Thyroid gland (tissue), 4 donors: ENCODE data around the gene PTPRG. TPM values are rescaled to one million over a fixed set of nuclear protein-coding genes. Genes with fewer than 3 reads are reported as not detected.

Experiments
- DNase-seq, 2 donors: peaks; one replicate each; pipeline ENCODE4 v3.0.0-alpha.2; 2019
- H3K27ac ChIP-seq, 3 donors: fragments of 200-600 bp; sonication (generic); 1 replicate in 2 of 3; 2 replicates in 1 of 3; pipeline ENCODE4 v1.5.1; 2016 to 2019; ENCODE audit warnings: mild to moderate bottlenecking in 1 of 3, moderate library complexity in 1 of 3
- H3K27me3 ChIP-seq: fragments of 200-600 bp; sonication (generic); one replicate; pipeline ENCODE4 v1.5.1; 2019
- H3K36me3 ChIP-seq, 2 donors: fragments of 200-600 bp; sonication (generic); one replicate each; pipeline ENCODE4 v1.5.1; 2016 to 2019
- H3K4me1 ChIP-seq, 2 donors: fragments of 200-600 bp; sonication (generic); one replicate each; pipeline ENCODE4 v1.5.1; 2017 to 2019
- H3K4me3 ChIP-seq, 3 donors: fragments of 200-600 bp; sonication (generic); replicated peaks in 1 of 3; 1 replicate in 2 of 3; 2 replicates in 1 of 3; pipeline ENCODE4 v1.5.1; 2016; ENCODE audit warnings: mild to moderate bottlenecking in 1 of 3
- H3K9me3 ChIP-seq: fragments of 200-600 bp; sonication (generic); one replicate; pipeline ENCODE4 v1.5.1; 2017
- CTCF ChIP-seq, 6 experiments: fragments of 200-600 bp in 3 of 6; fragments of 450-650 bp in 3 of 6; sonication (generic) in 3 of 6; IDR thresholded peaks; one replicate each; pipeline ENCODE4 v1.5.1; 2016 to 2019; ENCODE audit warnings: antibody characterized with exemption in 6 of 6, mild to moderate bottlenecking in 2 of 6, inconsistent platforms in 1 of 6, moderate library complexity in 1 of 6
- POLR2A ChIP-seq, 2 donors: fragments of 450-650 bp; IDR thresholded peaks; one replicate each; pipeline ENCODE4 v1.6.1; 2017; ENCODE audit warnings: antibody characterized with exemption in 2 of 2, mild to moderate bottlenecking in 2 of 2, moderate library complexity in 1 of 2
- WGBS, 2 donors: methylation state at CpG; one replicate each; pipeline ENCODE4 v1.1.5; 2017; 5-methylcytosine and 5-hydroxymethylcytosine counted together
- intact Hi-C: fragments of 100-400 bp; cut with DNase I; formaldehyde crosslinking; loops from one replicate; pipeline ENCODE4 v1.15.1; 2023
- total RNA-seq, 4 donors: library from RNA; depleted of rRNA; stranded (reverse); fragments of >200 nt; gene quantifications; one replicate each; pipeline ENCODE4 v1.2.3, GENCODE V29; 2016

PTPRG gene
- total RNA-seq, 4 donors from 2014 or later = 81.6 to 207 (median 132) TPM

GRCh38 chr3:62277450-62277849, 716.1 kb downstream of the PTPRG start:
- no peaks in the 10 kb centered on the region for H3K9me3 ChIP-seq
- no peaks in the 10 kb centered on the region for H3K4me1 ChIP-seq
- intact Hi-C loops = no loop called here
- no peak overlapping the region for H3K27ac ChIP-seq
- no peaks in the 10 kb centered on the region for H3K27me3 ChIP-seq
- TF ChIP-seq POLR2A (IDR thresholded peaks at IDR 0.05) (no peak), CTCF (IDR thresholded peaks at IDR 0.05) (no peak)
- no peak overlapping the region for H3K4me3 ChIP-seq
- H3K36me3 ChIP-seq = peaks cover 6 to 12% of the 10 kb centered on the region in 2 donors
- 89% methylated on average over 3 of the region's 3 CpGs for WGBS, 2 donors
- DNase-seq = no peak

- TF ChIP-seq CTCF (IDR thresholded peaks at IDR 0.05) (no peak), POLR2A (IDR thresholded peaks at IDR 0.05) (no peak)
- Histone ChIP-seq H3K9me3 (no peaks in the 10 kb centered on the region), H3K27ac (no peak overlapping the region), H3K4me3 (no peak overlapping the region), H3K4me1 (no peaks in the 10 kb centered on the region), H3K36me3 (peaks cover 3 to 6% of the 10 kb centered on the region in 2 donors), H3K27me3 (no peaks in the 10 kb centered on the region)
- intact Hi-C loops = no loop called here
- DNase-seq = no peak
These were observed 716.6 kb downstream of the PTPRG start for GRCh38 chr3:62277986-62278385.

GRCh38 chr3:62281726-62282125, 720.4 kb downstream of the PTPRG start:
- intact Hi-C loops = no loop called here
- Histone ChIP-seq H3K27me3 (no peaks in the 10 kb centered on the region), H3K36me3 (peaks cover 0 to 2% of the 10 kb centered on the region in 2 donors), H3K4me3 (no peak overlapping the region), H3K27ac (no peak overlapping the region), H3K4me1 (no peaks in the 10 kb centered on the region), H3K9me3 (no peaks in the 10 kb centered on the region)
- TF ChIP-seq CTCF (IDR thresholded peaks at IDR 0.05) (no peak), POLR2A (IDR thresholded peaks at IDR 0.05) (no peak)
- DNase-seq = no peak
- 94 to 96% methylated on average over 1 of the region's 1 CpG for WGBS, 2 donors

- intact Hi-C loops = no loop called here
- H3K27me3 ChIP-seq = no peaks in the 10 kb centered on the region
- no peaks in the 10 kb centered on the region for H3K9me3 ChIP-seq
- WGBS, 2 donors = 71 to 89% methylated on average over 2 of the region's 2 CpGs
- no peak overlapping the region for H3K4me3 ChIP-seq
- no peaks in the 10 kb centered on the region for H3K36me3 ChIP-seq
- TF ChIP-seq CTCF (IDR thresholded peaks at IDR 0.05) (no peak), POLR2A (IDR thresholded peaks at IDR 0.05) (no peak)
- H3K27ac ChIP-seq = no peak overlapping the region
- no peak for DNase-seq
- no peaks in the 10 kb centered on the region for H3K4me1 ChIP-seq
These were observed 723.1 kb downstream of the PTPRG start for GRCh38 chr3:62284442-62284841.

GRCh38 chr3:62287392-62287927, 726.1 kb downstream of the PTPRG start:
- intact Hi-C loops = no loop called here
- Histone ChIP-seq H3K4me1 (no peaks in the 10 kb centered on the region), H3K27me3 (no peaks in the 10 kb centered on the region), H3K9me3 (no peaks in the 10 kb centered on the region), H3K27ac (no peak overlapping the region), H3K4me3 (no peak overlapping the region), H3K36me3 (peaks cover 0 to 2% of the 10 kb centered on the region in 2 donors)
- WGBS, 2 donors = 90 to 92% methylated on average over 4 of the region's 4 CpGs
- DNase-seq = no peak
- TF ChIP-seq CTCF (IDR thresholded peaks at IDR 0.05) (no peak), POLR2A (IDR thresholded peaks at IDR 0.05) (no peak)
